Breast epithelium (tissue), 3 donors: ENCODE measurements around the gene TMEM97.

ENCODE experiments used
- CTCF ChIP-seq, 3 donors: fragments of 450-650 bp; IDR thresholded peaks; one replicate each; pipeline ENCODE4 v1.5.1; 2016 to 2017; ENCODE audit warnings: antibody characterized with exemption in 3 of 3, mild to moderate bottlenecking in 3 of 3, moderate library complexity in 3 of 3
- POLR2A ChIP-seq: fragments of 450-650 bp; IDR thresholded peaks from one replicate; pipeline ENCODE4 v1.6.1; 2016; ENCODE audit warnings: antibody characterized with exemption, mild to moderate bottlenecking, moderate library complexity
- POLR2AphosphoS5 ChIP-seq, 3 donors: sonication (generic); formaldehyde crosslinking; IDR thresholded peaks; one replicate each; pipeline ENCODE4 v1.6.1; 2017; ENCODE audit warnings: antibody characterized with exemption in 3 of 3

- no peak for TF ChIP-seq CTCF (IDR thresholded peaks at IDR 0.05)
- TF ChIP-seq POLR2A = no peak
- no peak for TF ChIP-seq POLR2AphosphoS5 (IDR thresholded peaks at IDR 0.05)
Observed at GRCh38 chr17:28317099-28317965, 1.7 kb upstream of the TMEM97 start.
